HG03135 (cell line): ENCODE measurements around the gene ZSCAN10.
"Not testable (repeated sequence)": the region's sequence is repeated elsewhere in the genome, so short reads cannot be mapped to it uniquely, and the experiment has no call there.

Experiments used
- ATAC-seq: cut with Tn5 transposase; IDR thresholded peaks from one replicate; pipeline ENCODE4 v1.9.1; 2021; ENCODE audit warnings: mild to moderate bottlenecking, moderate library complexity; ENCODE audit not compliant: unreplicated experiment

ZSCAN10 gene

GRCh38 chr16:3098459-3099394 lies at the start of gene ZSCAN10:
ZSCAN10 (minus strand) TSS chr16:3099294; CDS start chr16:3092937, 6,357 bp downstream.
- no peak for ATAC-seq

DNA sequence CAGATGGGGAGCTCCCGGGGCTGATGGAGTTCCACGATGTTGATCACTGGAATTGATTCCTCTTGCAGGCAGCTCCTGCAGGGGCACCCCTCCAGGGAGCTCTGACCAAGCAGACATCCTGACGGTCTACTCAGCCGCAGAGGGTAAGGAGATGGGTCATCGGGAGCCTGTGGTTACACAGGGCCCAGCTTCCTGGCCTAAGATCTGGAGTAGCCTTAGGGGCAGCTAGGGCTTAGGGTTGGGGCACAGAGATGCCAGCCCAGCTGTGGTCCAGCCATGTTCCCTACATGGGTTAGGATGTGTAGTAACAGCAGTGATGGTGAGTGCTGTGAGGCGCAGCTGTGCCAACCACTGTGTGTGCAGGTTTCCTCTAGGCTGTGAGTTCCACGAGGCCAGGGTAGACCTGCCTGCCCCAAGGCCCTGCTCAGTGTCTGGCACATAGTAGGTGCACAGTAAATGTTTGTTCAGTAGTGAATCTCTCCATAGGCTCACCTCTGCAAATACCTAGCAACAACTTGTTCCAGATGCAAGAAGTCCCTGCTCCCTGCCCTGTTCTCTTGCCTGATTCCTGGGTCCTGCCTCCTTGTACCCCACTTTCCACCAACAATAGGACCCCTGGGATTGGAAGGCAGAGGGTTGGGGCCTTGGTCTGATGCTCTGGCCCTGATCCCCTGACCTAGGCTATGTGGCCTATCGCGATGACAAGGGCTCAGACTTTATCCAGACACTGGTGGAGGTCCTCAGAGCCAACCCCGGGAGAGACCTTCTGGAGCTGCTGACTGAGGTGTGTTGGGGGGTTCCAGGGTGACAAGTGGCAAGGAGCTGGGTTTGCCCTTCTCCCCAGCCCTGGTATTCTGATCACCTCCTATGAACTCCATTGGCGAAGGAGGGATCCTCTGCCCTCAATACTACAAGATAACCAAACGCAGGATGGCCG lies 49.4 kb upstream of the ZSCAN10 start:
- no peak for ATAC-seq

- no peak for ATAC-seq
These were observed 48.6 kb upstream of the ZSCAN10 start for GRCh38 chr16:3147757-3148104.

- ATAC-seq, result no peak
These were observed 48.1 kb upstream of the ZSCAN10 start for GRCh38 chr16:3147046-3147756.

DNA sequence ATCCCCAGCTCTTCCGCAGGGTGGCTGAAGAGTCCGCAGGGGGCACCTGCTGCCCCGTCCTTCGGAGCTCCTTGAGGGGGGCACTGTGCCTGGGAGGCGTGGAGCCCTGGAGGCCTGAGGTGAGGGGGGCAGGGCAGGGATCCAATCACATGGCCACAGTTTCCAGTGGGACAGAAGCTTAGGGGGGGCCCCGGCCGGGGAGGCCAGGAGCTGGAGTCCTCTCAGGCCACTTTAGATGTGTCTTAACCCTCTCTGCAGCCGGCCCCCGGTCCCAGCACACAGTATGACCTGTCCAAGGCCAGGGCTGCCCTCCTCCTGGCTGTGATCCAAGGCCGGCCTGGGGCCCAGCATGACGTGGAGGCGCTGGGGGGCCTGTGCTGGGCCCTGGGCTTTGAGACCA lies 46.6 kb upstream of the ZSCAN10 start:
- no peak for ATAC-seq

DNA sequence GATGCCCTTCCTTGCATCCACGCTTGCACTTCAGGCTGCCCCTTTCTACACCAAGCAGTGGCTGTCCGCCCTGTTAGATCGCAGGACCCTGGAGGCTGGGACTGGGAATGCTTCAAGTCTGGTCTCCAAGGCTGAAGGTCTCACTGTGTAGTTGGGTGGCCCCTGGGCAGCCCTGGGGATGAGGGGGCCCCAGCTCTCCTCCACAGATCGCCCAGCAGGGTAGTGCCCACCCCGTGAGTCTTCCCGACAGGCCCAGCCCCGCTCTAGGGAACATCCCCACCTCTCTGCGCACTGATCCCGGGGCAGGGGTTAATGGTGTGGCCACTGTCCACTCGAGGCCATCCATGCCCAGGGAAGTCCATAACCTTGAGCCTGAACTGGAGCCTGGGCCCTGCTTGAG lies 46.1 kb upstream of the ZSCAN10 start:
- no peak for ATAC-seq

GRCh38 chr16:3144321-3144983 lies 45.4 kb upstream of the ZSCAN10 start:
- ATAC-seq, result no peak

- no peak for ATAC-seq
These were observed 44.7 kb upstream of the ZSCAN10 start for GRCh38 chr16:3143598-3144320.

DNA sequence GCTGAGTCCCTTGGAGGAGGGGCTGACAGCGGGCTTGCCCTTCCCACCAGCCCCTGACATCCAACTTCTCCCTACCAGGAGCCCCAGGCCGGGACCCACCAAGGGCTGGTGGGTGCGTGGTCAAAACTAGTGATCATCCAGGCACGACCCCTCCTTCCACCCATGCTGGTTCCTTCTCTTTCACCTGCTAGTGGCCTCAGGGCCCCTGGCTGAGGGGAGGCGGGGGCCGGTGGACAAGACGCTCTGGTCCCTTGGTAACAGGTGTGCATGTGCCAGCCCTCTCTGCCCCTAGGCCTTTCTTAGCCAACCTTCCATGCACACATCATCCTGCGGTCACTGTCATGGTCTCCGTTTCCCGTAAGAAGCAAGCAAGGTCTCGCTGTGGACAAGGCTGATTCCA lies 44.1 kb upstream of the ZSCAN10 start:
- ATAC-seq, result no peak

DNA sequence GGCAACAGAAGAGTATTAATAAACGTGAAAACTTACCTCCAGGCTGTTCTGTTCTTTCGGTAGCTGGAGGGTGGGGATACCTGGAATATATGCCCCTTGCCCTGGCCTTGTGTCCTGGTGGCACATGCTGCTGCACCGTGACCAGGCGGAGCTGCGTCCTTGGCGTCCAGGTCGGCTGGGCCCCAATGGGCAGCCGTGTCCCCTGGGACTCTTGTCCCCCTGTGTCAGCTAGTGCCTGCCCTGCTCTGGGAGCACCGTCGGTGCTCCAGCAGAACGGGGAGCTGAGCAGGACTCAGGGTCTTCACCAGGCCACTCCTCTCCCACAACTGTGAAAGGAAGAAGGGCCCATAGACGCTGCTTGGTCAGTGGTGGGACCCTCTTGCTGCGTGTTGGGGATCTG lies 43.7 kb upstream of the ZSCAN10 start:
- ATAC-seq, result no peak

DNA sequence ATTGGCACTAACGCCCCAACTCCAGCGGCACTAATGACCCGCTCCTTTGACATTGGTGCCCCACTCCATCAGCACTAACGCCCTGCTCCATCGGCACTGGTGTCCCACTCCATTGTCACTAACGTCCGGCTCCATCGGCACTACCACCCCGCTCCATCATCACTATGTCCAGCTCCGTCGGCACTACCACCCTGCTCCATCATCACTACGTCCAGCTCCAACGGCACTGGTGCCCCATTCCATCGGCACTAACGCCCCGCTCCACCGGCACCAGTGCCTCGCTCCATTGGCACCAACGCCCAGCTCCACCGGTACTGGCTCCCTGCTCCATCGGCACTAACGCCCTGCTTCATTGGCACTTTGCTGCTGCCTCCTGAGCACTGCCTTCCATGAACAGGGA lies 43.2 kb upstream of the ZSCAN10 start:
- no peak for ATAC-seq

DNA sequence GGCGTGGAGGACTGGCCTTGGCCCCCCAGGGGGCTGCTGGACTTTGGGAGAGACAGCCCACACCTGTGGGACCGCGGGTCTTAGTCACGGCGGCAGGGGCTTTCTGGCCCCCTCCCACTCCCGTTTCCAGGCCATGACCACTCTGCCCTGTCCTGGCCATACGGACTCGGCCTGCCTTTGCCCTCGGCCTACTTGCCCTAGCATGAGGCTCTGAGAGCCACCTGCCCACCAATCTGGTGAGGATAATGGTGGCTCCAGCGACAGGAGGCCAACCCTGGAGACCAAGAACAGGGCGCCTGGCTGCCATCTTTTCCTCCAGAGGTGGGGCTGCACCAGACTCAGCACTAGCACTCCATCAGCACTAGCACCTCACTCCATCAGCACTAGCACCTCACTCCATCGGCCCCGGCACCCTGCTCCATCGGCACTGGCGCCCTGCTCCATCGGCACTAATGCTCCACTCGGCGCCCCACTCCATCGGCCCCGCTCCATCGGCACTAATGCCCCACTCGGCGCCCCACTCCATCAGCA lies 42.8 kb upstream of the ZSCAN10 start:
- ATAC-seq, result no peak

DNA sequence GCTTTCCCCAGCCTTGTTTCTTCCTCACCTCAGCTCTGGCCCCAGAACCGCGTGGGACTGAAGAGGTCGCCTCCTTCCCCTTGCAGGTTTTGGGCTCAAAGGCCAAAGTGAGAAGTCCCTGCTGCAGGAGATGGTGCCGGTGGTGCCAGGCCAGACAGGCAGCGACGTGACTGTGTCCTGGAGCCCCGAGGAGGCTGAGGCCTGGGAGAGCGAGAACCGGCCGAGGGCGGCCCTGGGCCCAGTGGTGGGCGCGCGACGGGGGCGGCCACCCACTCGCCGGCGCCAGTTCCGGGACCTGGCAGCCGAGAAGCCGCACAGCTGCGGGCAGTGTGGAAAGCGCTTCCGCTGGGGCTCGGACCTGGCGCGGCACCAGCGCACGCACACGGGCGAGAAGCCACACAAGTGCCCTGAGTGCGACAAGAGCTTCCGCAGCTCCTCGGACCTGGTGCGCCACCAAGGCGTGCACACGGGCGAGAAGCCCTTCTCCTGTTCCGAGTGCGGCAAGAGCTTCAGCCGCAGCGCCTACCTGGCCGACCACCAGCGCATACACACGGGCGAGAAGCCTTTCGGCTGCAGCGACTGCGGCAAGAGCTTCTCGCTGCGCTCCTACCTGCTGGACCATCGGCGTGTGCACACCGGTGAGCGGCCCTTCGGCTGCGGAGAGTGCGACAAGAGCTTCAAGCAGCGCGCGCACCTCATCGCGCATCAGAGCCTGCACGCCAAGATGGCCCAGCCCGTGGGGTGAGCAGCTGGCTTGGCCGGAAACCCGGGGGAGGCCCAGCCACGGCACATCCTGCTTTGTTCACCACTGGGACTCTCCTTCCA lies 41.7 kb upstream of the ZSCAN10 start:
- no peak for ATAC-seq

DNA sequence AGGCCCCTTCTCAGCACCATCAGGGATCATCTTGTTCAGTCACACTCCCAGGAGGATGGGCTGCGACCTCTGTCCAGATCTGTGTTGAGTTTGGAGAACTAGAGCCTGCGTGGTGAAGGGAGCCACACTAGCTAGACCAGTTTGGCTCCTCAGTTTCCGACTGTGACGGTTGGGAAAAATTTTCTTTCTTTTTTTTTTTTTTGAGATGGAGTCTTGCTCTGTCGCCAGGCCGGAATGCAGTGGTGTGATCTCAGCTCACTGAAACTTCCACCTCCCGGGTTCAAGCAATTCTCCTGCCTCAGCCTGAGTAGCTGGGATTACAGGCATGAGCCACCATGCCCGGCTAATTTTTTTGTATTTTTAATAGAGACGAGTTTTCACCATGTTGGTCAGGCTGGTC lies 40.5 kb upstream of the ZSCAN10 start:
- not testable (repeated sequence) for ATAC-seq

DNA sequence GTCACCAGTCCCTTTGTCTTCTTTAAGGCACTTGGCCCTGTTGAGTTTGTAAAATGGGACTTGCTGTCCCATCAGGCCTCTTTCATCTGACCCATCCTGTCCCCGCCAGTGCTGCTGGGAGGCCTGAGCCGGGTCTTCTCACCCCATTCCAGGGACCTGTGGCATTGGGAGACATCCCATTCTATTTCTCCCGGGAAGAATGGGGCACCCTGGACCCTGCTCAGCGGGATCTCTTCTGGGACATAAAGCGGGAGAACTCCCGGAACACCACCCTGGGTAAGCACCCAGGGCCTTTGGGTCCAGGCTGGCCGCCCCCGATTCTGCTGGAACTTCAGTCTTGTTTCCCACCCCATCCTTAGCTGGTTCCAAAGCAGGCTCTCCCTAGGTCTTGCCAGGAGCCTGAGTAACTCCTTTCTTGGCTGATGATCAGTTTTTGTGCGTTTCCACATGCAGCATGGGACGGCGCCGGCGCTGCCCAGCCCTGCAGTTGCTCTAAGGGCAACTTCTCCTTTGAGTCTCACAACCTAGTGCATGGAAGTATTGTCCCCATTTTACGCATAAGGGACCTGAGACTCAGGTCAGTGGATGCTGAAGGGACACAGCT lies 39.8 kb upstream of the ZSCAN10 start:
- no peak for ATAC-seq

- no peak for ATAC-seq
These were observed 39.2 kb upstream of the ZSCAN10 start for GRCh38 chr16:3138342-3138741.

GRCh38 chr16:3137267-3137666 lies 38.2 kb upstream of the ZSCAN10 start:
- no peak for ATAC-seq

GRCh38 chr16:3135126-3135715 lies 36.1 kb upstream of the ZSCAN10 start:
- peak; percentile 1 for ATAC-seq
